Upper lobe of left lung (tissue), 6 donors: Measurements from ENCODE around the gene MAD1L1. TPM values are rescaled to one million over a fixed set of nuclear protein-coding genes. Genes with fewer than 3 reads are reported as not detected.

ENCODE experiments used
- ATAC-seq, 2 donors: fragments of 200-7000 bp; cut with Tn5 transposase; one replicate each; pipeline ENCODE4 v1.9.1; 2022; ENCODE audit warnings: mild to moderate bottlenecking in 2 of 2, moderate library complexity in 2 of 2; ENCODE audit not compliant: low FRiP score in 2 of 2
- DNase-seq, 2 donors: peaks; one replicate each; pipeline ENCODE4 v3.0.0-alpha.2; 2019 to 2020
- H3K27ac ChIP-seq, 4 donors: fragments of 200-600 bp; sonication (generic); one replicate each; pipeline ENCODE4 v1.5.1; 2016 to 2019
- H3K27me3 ChIP-seq, 4 donors: fragments of 200-600 bp; sonication (generic); one replicate each; pipeline ENCODE4 v1.5.1; 2017 to 2019
- H3K36me3 ChIP-seq, 4 donors: fragments of 200-600 bp; sonication (generic); one replicate each; pipeline ENCODE4 v1.5.1; 2016 to 2019
- H3K4me1 ChIP-seq, 4 donors: fragments of 200-600 bp; sonication (generic); one replicate each; pipeline ENCODE4 v1.5.1; 2018 to 2019
- H3K4me3 ChIP-seq, 4 donors: fragments of 200-600 bp; sonication (generic); one replicate each; pipeline ENCODE4 v1.5.1; 2017 to 2019; ENCODE audit warnings: mild to moderate bottlenecking in 2 of 4, moderate library complexity in 1 of 4
- H3K9me3 ChIP-seq, 4 donors: fragments of 200-600 bp; sonication (generic); one replicate each; pipeline ENCODE4 v1.5.1; 2018 to 2019
- CTCF ChIP-seq, 6 experiments: fragments of 450-650 bp in 4 of 6; fragments of 200-600 bp in 2 of 6; sonication (generic) in 2 of 6; IDR thresholded peaks; one replicate each; pipeline ENCODE4 v1.5.1; 2016 to 2019; ENCODE audit warnings: antibody characterized with exemption in 6 of 6
- EP300 ChIP-seq, 4 donors: sonication (generic); formaldehyde crosslinking; IDR thresholded peaks; one replicate each; pipeline ENCODE4 v1.5.1; 2017; ENCODE audit warnings: antibody characterized with exemption in 4 of 4, control low read depth in 2 of 4
- POLR2A ChIP-seq, 4 donors: fragments of 450-650 bp; IDR thresholded peaks; one replicate each; pipeline ENCODE4 v1.5.1; 2016 to 2017; ENCODE audit warnings: antibody characterized with exemption in 4 of 4, mild to moderate bottlenecking in 2 of 4
- POLR2AphosphoS5 ChIP-seq, 2 donors: sonication (generic); formaldehyde crosslinking; IDR thresholded peaks; one replicate each; pipeline ENCODE4 v1.5.1; 2017; ENCODE audit warnings: antibody characterized with exemption in 2 of 2
- WGBS, 2 donors: methylation state at CpG; one replicate each; pipeline ENCODE4 v1.1.5; 2017 to 2018; 5-methylcytosine and 5-hydroxymethylcytosine counted together
- total RNA-seq, 6 donors: library from RNA; depleted of rRNA in 4 of 6; stranded (reverse); fragments of >200 nt in 4 of 6; gene quantifications; one replicate each; pipeline versions ENCODE4 v1.1.0 to v1.2.1, GENCODE V29; 2016 to 2021
- donor health status: DM: no; HTN: no; CAD: no; lungs with moderate emphysema.
- donor health status: DM: no; HTN: yes; CAD: no; lungs with severe emphysema.

Gene MAD1L1
- total RNA-seq, 6 donors from 2014 or later: 40.6 to 364 (median 65.6) TPM

- H3K27ac ChIP-seq: peak overlapping the region in 1 of 4 donors; percentile 6
- ATAC-seq: no peak
- H3K9me3 ChIP-seq: no peaks in the 10 kb centered on the region
- no peak for DNase-seq
- TF ChIP-seq CTCF (IDR thresholded peaks at IDR 0.05) (no peak), POLR2AphosphoS5 (IDR thresholded peaks at IDR 0.05) (no peak), EP300 (IDR thresholded peaks at IDR 0.05) (no peak), POLR2A (IDR thresholded peaks at IDR 0.05) (no peak)
- H3K4me1 ChIP-seq: no peaks in the 10 kb centered on the region
- H3K36me3 ChIP-seq: peaks cover 0 to 6% (median 0%) of the 10 kb centered on the region in 4 donors
- no peaks in the 10 kb centered on the region for H3K27me3 ChIP-seq
- no peak overlapping the region for H3K4me3 ChIP-seq
- WGBS, 2 donors: 96 to 98% methylated on average over 14 to 23 of the region's 23 CpGs
Observed at GRCh38 chr7:1987084-1987535, 245.6 kb downstream of the MAD1L1 start.

GRCh38 chr7:1986366-1987083 lies 246.2 kb downstream of the MAD1L1 start:
- 95 to 96% methylated on average over 28 to 31 of the region's 31 CpGs for WGBS, 2 donors
- DNase-seq (peak in 1 of 2 donors; percentile 81), ATAC-seq (no peak)

GRCh38 chr7:1985936-1986335 lies 246.8 kb downstream of the MAD1L1 start:
- Histone ChIP-seq H3K36me3 (peaks cover 0 to 6% (median 0%) of the 10 kb centered on the region in 4 donors), H3K27ac (no peak overlapping the region), H3K9me3 (no peaks in the 10 kb centered on the region), H3K27me3 (no peaks in the 10 kb centered on the region), H3K4me1 (no peaks in the 10 kb centered on the region), H3K4me3 (no peak overlapping the region)
- no peak for TF ChIP-seq POLR2AphosphoS5 (IDR thresholded peaks at IDR 0.05)
- no peak for DNase-seq
- ATAC-seq: no peak
- 95 to 98% methylated on average over 6 to 9 of the region's 9 CpGs for WGBS, 2 donors

More at GRCh38 chr7:1986366-1987083, 246.2 kb downstream of the MAD1L1 start:
- H3K27ac ChIP-seq: peak overlapping the region in 1 of 4 donors; percentile 6
- no peaks in the 10 kb centered on the region for H3K27me3 ChIP-seq
- TF ChIP-seq POLR2A (IDR thresholded peaks at IDR 0.05) (no peak), EP300 (IDR thresholded peaks at IDR 0.05) (no peak), CTCF (IDR thresholded peaks at IDR 0.05) (no peak), POLR2AphosphoS5 (IDR thresholded peaks at IDR 0.05) (no peak)
- H3K36me3 ChIP-seq: peaks cover 0 to 6% (median 0%) of the 10 kb centered on the region in 4 donors
- no peaks in the 10 kb centered on the region for H3K9me3 ChIP-seq
- H3K4me1 ChIP-seq: no peaks in the 10 kb centered on the region
- H3K4me3 ChIP-seq: no peak overlapping the region

- no peak for ATAC-seq
- TF ChIP-seq POLR2AphosphoS5 (IDR thresholded peaks at IDR 0.05) (no peak), EP300 (IDR thresholded peaks at IDR 0.05) (no peak), CTCF (IDR thresholded peaks at IDR 0.05) (no peak), POLR2A (IDR thresholded peaks at IDR 0.05) (no peak)
Observed at GRCh38 chr7:1985042-1985441, 247.7 kb downstream of the MAD1L1 start.

GRCh38 chr7:1981878-1982230 lies 250.9 kb downstream of the MAD1L1 start:
- WGBS, 2 donors: 91% methylated on average over 6 of the region's 6 CpGs
- Histone ChIP-seq H3K9me3 (no peaks in the 10 kb centered on the region), H3K4me1 (no peaks in the 10 kb centered on the region), H3K27me3 (no peaks in the 10 kb centered on the region), H3K27ac (no peak overlapping the region), H3K4me3 (no peak overlapping the region), H3K36me3 (peaks cover 0 to 17% (median 5%) of the 10 kb centered on the region in 4 donors)
- TF ChIP-seq CTCF (IDR thresholded peaks at IDR 0.05) (no peak), EP300 (IDR thresholded peaks at IDR 0.05) (no peak), POLR2AphosphoS5 (IDR thresholded peaks at IDR 0.05) (no peak), POLR2A (IDR thresholded peaks at IDR 0.05) (no peak)
- ATAC-seq: no peak
- no peak for DNase-seq

More at GRCh38 chr7:1985042-1985441, 247.7 kb downstream of the MAD1L1 start:
- H3K27me3 ChIP-seq: no peaks in the 10 kb centered on the region
- peaks cover 0 to 6% (median under 1%) of the 10 kb centered on the region in 4 donors for H3K36me3 ChIP-seq
- 87 to 95% methylated on average over 7 to 13 of the region's 13 CpGs for WGBS, 2 donors
- H3K4me3 ChIP-seq: no peak overlapping the region
- no peaks in the 10 kb centered on the region for H3K4me1 ChIP-seq
- H3K27ac ChIP-seq: no peak overlapping the region
- no peaks in the 10 kb centered on the region for H3K9me3 ChIP-seq
- DNase-seq: no peak
